GM19025 (cell line): Measurements from ENCODE around the gene LILRB4.
"Not testable (repeated sequence)": the region's sequence is repeated elsewhere in the genome, so short reads cannot be mapped to it uniquely, and the experiment has no call there.

ENCODE experiments used
- ATAC-seq: cut with Tn5 transposase; IDR thresholded peaks from one replicate; pipeline ENCODE4 v1.9.1; 2021; ENCODE audit warnings: mild to moderate bottlenecking, low read depth, moderate library complexity; ENCODE audit not compliant: unreplicated experiment

Gene LILRB4

DNA sequence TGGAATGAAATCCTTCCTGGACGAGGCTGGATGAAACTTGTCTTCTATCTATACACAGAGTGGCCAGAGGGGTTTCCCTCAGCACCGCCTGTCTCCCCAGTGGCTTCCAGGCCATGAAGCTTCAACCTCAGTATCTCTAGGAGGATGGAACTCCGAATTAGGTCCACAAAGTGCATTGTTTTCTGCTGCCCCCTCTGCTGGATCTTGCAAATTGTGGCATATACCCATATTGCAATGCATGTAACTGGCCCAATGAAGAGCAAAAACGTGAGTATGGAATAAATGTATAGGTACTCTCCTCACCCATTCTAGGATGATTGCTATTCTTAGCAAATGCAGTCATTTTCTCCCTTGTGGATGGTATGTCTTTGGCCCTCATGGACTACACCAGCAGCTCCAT lies 14.7 kb upstream of the LILRB4 start:
- ATAC-seq: no peak

DNA sequence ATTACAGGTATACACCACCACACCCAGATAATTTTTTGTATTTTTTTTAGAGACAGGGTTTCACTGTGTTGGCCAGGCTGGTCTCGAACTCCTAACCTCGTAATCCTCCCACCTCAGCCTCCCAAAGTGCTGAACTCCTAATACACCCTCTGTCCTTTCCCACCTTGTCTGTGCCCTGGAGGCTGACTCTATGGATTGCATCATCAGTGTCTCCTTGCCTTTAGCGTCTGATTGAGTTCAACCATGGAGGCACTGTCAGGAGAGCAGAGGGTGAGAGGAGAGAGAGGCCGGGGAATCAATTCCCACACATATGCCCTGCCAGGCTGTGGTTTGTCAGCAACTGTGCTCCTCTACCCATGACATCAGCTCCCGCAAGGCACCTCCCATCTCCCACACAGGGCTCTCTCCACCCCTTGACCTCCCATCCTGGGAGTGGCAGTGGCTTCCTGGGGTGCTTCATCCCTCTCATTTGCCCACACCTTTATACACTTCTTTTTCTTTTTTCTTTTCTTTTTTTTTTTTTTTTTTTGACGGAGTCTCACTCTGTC lies 12.6 kb upstream of the LILRB4 start:
- ATAC-seq: no peak

DNA sequence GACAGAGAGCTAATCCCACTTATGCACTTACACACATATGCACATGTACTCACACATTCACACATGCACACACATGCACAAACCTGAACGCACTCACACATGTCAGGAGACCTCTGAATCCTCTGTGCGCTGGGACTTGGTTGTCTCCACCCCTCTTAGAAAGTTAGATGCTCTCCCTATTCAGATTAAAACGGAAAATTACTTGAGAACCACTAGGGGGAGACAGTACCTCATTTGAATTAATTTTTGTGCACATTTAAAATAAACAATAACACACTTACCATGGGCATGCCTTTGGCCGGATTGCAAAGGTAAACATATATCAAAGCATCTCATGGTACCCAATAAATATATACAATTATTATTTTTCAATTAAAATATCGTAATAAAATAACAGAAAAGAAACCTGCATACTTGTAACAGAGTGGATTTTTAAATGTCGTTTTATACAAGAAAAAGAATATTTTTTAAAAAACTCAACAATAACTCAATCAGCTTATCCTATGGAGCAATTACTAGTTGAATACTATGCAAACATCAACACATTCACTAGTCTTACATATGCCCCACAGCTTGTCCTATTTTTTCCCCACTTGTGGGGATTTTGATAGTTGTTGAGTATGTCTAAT lies 9.5 kb upstream of the LILRB4 start:
- ATAC-seq: no peak

DNA sequence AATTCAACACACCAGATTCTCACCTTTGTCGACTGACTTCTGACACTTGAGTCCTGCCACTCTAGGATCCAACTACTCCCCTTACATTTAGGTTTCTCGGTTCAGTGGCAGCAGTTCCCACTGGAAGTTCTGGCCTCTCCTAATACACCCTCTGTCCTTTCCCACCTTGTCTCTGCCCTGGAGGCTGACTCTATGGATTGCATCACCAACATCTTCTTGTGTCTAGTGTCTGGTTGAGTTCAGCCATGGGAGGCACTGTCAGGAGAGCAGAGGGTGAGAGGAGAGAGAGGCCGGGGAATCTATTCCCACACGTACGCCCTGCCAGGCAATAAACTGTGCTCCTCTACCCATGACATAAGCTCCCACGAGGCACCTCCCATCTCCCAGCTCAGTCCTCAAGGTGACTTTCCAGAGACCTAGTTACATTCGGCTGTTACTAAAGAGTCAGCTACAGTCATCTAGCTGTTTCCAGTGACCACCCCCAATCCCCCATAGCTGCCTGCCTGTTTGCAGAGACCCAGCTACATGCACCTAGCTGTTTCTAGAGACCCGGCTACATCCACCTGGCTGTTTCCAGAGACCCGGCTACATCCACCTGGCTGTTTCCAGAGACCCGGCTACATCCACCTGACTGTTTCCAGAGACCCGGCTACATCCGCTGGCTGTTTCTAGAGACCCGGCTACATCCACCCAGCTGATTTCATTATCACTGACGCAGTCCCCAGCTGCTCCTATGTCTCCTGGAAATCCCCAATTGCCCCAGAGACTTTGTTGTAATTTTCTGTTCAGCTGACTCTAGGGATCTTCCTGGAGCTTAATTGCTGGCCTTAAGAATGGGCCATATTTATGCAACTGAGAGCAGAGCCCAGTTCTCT lies 8.1 kb upstream of the LILRB4 start:
- ATAC-seq: no peak

DNA sequence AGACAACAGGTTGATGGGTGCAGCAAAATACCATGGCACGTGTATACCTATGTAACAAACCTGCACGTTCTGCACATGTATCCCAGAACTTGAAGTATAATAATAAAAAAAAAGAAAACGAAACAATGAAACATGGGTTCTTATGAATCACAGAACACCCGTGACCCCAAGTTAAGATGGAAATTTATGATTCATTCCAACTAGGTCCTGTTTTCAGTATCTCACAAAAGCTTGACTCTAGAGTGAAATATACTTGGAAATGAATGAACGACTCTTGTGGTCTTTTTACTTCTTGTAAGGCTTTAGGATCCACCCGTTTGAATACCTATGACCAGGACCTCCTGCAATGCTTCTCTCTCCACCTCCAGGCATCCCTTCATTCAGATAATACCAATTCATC lies 3.5 kb upstream of the LILRB4 start:
- ATAC-seq: no peak

DNA sequence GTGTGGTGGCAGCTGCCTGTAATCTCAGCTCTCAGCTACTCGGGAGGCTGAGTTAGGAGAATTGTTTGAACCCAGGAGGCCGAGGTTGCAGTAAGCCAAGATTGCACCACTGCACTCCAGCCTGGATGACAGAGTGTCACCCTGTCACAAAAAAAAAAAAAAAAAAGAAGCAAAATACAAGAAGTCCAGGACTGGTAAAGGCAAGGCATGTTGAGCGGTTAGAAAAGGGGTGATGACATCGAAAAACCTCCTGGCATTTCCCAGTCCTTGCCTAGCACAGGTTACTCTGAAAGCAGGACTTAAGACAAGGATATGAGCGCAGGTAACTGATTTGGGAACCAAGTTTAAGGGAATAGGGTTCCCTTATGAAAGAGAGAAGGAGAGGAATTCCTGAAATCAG lies 2.5 kb upstream of the LILRB4 start:
- ATAC-seq: no peak

DNA sequence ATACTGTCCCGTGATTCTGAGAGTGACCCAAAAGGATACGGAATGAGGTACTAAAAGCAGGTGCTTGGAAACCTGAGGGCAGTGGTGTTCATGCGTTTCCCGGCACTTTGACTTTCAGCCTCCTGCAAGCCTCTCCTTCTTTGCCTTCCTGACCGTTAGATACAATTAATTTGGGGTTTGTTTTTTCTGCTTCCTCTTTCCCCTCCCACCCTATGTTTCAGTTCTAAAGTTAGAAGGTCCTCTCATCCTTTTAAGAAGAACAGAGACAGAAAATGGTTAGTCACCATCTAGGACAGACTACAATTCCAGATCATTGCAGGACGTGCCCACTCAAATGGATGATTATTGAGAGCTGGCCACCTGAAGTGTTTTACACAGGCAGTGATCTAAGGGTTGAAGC lies 1.8 kb upstream of the LILRB4 start:
- no peak for ATAC-seq

DNA sequence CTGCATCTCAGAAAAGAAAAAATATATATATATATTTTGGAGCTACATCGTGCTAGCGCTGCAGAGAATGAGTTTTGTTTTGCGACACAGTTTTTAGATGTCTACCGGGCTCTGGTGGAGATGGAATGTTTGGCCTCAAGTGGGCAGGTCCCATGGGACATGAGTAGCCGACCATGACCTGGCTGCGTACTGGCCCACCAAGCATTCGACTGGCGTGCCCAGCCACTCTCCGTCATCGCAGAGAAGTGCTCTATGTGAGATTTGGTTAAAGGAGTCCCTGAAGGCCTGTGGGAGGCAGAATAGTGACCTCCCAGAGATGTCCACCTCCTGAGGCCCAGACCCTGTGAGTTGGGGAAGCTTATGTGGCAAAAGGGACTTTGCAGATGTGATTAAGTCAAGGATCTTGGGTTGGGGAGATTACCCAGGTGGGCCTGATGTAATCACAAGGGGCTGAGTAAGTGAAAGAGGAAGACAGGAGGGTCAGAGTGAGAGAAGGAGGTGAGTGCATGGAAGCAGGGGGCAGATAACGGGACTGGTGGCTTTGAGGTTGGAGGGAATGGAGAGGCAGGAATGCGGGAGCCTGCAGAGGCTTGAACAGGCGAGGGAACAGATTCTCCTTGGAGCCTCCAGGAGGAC lies 821 bp upstream of the LILRB4 start:
- ATAC-seq: no peak

DNA sequence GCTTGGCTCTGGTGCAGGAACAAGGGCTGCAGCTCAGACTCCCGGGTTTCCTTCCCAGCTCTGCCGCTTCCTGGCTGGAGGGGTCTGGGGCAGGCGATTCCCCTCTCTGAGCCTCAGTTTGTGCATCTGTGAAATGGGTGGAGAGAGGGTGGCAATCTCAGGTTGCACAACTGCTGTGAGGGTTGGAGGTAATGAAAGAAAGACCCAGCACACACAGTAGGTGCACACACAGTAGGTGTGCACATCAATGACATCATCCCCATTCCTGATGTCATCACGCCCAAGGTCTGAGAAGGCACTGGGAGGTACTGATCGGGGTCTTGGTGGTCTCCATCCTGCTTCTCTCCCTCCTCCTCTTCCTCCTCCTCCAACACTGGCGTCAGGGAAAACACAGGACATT lies 2.7 kb downstream of the LILRB4 start:
- no peak for ATAC-seq

DNA sequence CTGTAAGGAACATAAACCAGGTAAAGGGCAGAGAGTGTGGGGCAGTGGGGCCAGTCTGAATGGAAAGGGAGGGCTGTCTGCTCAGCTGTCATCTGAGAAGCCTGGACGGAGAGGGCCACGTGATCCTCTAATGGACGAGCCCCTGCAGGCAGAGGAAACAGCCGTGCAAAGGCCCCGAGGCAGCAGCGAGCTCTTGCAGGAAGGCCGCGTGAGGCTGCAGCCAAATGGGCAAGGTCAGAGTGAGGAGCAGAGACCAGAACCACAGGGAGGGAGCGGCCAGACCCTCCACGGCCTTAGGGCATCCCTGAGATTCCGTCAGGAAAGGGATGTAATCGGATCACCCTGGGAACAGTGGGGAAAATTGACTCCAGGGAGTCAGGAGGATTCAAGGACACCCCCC lies 4.4 kb downstream of the LILRB4 start:
- no peak for ATAC-seq

DNA sequence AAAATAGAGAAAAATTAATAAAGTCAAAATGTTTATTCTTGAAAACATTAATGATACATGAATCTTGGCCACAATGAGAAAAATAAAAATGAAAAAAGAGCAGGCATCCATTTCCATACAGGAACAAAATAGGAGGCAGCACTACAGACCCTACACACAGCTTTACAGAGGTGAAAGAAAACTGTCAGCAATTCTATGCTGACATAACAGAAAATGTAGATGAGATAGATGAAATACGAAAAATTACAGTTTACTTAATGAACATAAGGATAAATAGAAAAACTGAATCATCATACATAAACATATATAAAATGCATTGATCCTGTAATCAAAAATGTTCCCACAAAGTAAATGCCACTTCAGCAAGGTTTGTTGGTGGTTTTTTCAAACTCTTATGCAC lies 5.6 kb downstream of the LILRB4 start:
- no peak for ATAC-seq

DNA sequence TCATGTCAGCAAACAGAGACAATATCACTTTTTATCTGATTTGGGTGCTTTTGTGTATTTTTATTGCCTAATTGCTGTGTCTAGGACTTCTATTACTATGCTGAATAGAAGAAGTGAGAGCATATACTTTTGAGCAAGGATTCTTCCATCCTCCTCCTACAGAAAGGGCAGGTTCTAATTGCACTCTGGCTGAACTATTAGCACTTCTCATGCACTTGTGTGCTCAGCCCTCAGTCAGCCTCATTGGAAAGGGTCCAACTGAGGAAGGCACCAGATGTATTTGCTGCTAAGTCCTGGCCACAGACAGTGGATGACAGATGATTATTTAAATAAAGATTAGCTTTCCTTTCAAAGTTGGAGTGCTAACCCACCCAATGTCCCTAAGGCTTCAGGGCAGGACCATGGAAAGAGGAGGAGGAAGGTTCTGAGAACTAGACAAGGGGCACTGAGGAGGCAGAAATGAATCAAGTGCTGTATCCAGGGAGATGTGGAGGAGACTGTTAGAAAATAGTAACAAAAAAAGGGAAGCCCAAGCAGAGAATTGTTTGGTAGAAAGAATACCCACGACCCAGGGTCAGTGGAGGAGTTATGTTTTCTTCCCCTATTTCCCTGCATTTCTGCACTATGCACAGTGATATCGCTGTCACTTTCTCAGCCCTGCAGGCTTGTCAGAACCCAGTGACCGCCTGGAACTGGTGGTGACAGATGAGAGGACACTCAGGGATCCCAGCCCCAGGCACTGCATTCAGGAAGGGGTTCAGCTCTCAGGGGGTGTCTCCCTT lies 8.0 kb downstream of the LILRB4 start:
- ATAC-seq: no peak

DNA sequence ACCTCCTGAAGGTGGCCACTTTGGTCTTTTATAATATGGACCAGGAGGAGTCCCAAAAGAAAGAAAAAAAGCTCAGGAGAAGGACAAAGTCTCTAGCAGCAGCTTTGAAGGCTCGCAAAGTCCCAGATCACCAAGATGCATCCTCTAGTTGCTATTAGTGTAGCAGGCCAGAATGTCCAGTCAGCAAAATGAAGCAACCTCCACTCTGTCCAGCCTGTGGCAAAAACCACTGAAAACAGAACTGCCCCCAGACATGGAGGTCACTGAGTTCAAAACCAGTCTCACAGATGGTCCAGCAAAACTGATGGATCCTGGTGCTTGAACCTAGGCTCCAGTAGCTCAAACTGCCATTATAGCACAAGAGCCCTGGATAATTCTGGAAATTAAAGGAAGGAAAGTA lies 10.4 kb downstream of the LILRB4 start:
- ATAC-seq: no peak

DNA sequence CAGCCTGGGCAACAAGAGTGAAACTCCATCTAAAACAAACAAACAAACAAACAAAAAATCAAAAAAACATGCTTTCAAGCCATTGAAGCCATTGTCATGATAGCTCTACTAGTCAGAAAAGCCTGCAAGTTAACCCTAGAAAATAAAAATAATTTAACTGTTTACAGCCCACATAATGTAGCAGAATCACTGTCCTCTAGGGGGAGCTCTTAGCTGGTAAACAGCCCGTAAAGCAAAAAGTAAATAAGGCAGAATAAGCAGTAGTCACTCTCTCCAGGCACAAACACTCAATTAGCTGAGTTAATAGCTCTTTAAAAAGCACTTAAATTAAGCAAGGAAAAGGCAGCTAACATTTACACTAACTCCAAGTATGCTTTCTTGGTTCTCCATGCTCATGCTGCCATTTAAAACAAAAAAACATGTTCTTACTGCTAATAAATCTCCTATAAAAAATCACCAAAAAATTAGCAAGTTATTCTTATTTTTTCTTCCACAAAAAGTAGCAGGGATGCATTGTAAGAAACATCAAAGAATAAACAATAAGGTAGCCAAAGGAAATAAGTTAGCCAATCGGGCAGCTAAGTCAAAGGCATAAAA lies 11.3 kb downstream of the LILRB4 start:
- ATAC-seq: no peak

DNA sequence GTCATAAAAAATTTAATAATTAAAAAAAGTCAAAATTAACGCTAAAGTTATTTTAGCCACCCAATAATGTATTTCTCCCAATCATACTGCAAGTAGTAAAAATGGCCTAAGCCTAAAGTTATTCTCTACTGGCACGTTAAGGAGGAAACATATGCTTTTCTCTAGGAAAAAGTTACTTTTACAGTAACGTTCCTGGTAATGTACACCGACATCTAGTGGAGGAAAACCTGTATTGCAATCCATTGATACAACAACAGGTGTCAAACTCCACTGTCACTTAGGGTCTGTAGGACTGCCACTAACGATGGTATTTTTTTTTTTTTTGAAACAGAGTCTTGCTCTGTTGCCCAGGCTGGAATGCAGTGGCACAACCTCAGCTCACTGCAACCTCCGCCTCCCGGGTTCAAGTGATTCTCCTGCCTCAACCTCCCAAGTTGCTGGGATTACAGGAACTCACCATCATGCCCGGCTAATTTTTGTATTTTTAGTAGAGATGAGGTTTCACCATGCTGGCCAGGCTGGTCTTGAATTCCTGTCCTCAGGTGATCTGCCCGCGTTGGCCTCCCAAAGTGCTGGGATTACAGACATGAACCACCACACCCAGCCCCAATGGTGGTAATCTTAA lies 13.5 kb downstream of the LILRB4 start:
- ATAC-seq: not testable (repeated sequence)

DNA sequence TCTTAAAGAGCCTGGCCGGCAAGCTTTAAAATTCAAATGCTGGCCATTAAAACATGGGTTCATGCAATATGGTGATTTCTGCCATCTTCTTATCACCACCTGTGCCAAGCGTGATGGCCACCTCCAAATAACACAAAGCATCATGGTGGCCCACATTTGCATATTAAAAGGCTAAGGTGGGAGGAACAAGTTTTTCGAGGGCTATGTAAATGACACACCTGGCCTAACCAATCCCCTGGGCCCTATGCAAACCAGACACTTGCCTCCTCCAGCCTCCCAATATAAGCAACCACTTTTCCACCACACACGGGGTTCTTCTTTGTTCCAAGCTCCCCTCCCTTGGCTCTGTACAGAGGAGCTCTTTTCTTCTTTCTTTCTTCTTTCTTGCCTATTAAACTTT lies 14.4 kb downstream of the LILRB4 start:
- ATAC-seq: no peak

DNA sequence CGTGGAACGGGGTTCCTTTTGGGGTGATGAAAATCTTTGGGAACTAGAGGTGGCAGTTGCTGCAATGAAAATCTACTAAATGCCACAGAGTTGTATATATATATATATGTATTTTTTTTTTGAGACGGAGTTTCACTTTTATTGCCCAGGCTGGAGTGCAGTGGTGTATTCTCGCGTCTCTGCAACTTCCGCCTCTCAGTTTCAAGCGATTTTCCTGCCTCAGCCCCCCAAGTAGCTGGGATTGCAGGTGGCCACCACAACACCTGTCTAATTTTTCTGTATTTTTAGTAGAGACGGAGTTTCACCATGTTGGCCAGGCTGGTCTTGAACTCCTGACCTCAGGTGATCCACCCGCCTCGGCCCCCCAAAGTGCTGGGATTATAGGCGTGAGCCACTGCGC lies 18.8 kb downstream of the LILRB4 start:
- ATAC-seq: not testable (repeated sequence)

DNA sequence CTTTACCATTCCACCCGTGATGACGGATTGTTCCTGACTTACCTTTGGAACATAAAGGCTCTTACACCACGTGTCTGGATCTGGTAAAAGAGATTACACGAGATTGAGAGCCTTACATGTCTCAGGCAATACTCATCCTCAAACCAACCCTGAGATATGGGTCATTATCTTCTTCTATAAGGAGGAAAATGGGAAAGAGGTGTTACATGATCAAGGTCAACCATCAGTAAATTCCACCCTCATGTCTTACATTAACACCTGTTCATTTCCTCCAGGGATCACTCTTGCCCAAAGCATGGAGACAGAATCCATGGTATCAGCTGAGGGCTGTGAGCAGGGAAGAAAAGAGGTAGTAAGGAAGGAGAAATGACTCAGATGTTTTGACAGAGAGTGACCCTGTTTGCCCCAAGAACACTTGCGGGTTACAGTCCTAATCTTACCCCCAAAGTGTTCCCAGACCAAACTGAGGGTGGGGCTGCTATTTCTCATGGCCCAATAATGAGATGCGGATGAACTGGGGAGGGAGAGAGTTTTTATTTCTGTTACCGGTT lies 19.6 kb downstream of the LILRB4 start:
- no peak for ATAC-seq

DNA sequence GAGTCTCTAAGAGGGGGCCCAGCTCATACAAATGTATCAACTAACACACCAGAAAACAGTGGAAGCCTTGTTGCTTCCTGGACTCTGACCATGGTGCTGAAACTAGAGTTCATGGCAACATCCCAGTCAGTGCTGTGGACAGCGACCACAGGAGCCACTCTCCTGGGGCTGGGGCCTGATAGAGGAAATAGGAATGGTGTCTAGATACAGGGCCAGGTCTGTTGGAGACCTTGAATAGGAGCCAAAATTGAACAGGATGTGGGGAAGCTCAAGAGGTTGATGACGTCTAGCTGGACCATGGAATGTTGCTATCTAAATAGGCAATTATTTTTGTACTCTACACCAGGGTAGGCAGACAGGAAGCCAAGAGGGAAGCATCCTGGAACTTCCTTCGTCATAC lies 21.7 kb downstream of the LILRB4 start:
- ATAC-seq: no peak
